ENCODE results near the gene MPO. TPM values are rescaled to one million over a fixed set of nuclear protein-coding genes. Genes with fewer than 3 reads are reported as not detected.

Gene MPO
- total and polyA plus RNA-seq, 2 donors (not counting 3 experiments of a cell fraction or from before 2014, with no cell fraction given) = not detected

DNA sequence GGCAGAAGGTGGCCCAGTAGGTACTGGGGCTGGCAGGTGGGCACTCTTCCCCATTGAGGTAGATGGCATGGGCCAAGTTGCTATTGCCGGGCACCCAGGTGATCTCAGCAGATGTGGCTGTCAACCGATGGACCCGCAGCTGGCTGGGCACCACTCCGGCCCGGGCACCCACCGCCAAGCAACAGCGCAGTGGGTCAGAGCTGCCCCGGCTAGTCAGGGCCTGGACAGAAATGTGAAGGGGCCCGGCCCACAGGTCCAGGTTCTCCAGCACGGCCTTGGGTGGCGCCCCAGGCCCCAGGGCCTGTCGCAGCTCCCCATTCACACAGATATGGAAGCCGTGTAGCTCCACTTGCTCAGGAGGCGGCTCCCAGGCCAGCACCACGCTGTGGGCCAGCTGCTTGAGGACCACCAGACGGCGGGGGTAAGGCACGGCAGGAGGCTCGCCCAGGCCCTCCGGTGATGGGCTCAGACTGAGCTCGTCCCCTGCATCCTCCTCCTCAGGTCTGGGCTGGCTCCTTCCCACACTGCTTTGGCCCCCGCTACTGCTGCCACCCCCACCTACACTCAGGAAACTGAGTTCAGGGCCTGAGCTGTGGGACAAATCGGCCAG, 31.4 kb upstream of the MPO start:
- H3K27ac ChIP-seq (ENCODE audit: insufficient read depth, low read depth, low read length) = no peak overlapping the region
- no peak overlapping the region for H3K4me2 ChIP-seq (ENCODE audit: insufficient read depth, low read length)
- H3K9me1 ChIP-seq (replicated peaks; ENCODE audit: control insufficient read depth, extremely low read depth, insufficient read depth, low read length) = no peaks in the 10 kb centered on the region
- H3K9ac ChIP-seq (replicated peaks; ENCODE audit: extremely low read depth, insufficient read depth, low read length) = no peak overlapping the region
- no peak overlapping the region for H3K4me3 ChIP-seq (replicated peaks in 1 of 3; ENCODE audit: insufficient read depth in 1 of 3, low read depth in 1 of 3, low read length in 3 of 3)
- no peaks in the 10 kb centered on the region for H3K79me2 ChIP-seq (ENCODE audit: control insufficient read depth, insufficient read depth, low read length)
- ChIA-PET POLR2A (no interaction called here), CTCF (interaction anchor here (0.7 kb wide), 1 partner anchor 8 kb away, joined by 3 read pairs; no protein-coding TSS in a partner anchor)
- H2AFZ ChIP-seq (ENCODE audit: low read depth, low read length) = no peak overlapping the region
- FAIRE-seq (no peak), DNase-seq (ENCODE audit: low read depth, low spot score) (no peak)
- dilution Hi-C loops (cut with MboI; ENCODE audit: extremely low pct_ligation_motif_present, low sequenced_read_pairs) = no loop called here
- BruUV-seq (replicated peaks) = no TSS peak
- H3K4me1 ChIP-seq (ENCODE audit: control insufficient read depth, extremely low read depth, insufficient read depth, low read length) = no peaks in the 10 kb centered on the region
- no peaks in the 10 kb centered on the region for H3K27me3 ChIP-seq (ENCODE audit: control insufficient read depth in 2 of 2, insufficient read depth in 2 of 2, low read length in 2 of 2)
- H4K20me1 ChIP-seq (replicated peaks; ENCODE audit: control insufficient read depth, extremely low read depth, insufficient read depth, low read length) = no peaks in the 10 kb centered on the region
- intact Hi-C loops (cut with micrococcal nuclease) = no loop called here
- TF ChIP-seq POLR2AphosphoS5 (IDR thresholded peaks at IDR 0.05; ENCODE audit: insufficient read depth, low read depth, low read length) (no peak), GATA2 (IDR thresholded peaks at IDR 0.05; ENCODE audit: insufficient read depth, insufficient read length, low read depth, low read length) (no peak), EZH2 (IDR thresholded peaks at IDR 0.05; ENCODE audit: borderline replicate concordance, low read depth, low read length, severe bottlenecking) (no peak)
- TF ChIP-seq, protein P1, sequence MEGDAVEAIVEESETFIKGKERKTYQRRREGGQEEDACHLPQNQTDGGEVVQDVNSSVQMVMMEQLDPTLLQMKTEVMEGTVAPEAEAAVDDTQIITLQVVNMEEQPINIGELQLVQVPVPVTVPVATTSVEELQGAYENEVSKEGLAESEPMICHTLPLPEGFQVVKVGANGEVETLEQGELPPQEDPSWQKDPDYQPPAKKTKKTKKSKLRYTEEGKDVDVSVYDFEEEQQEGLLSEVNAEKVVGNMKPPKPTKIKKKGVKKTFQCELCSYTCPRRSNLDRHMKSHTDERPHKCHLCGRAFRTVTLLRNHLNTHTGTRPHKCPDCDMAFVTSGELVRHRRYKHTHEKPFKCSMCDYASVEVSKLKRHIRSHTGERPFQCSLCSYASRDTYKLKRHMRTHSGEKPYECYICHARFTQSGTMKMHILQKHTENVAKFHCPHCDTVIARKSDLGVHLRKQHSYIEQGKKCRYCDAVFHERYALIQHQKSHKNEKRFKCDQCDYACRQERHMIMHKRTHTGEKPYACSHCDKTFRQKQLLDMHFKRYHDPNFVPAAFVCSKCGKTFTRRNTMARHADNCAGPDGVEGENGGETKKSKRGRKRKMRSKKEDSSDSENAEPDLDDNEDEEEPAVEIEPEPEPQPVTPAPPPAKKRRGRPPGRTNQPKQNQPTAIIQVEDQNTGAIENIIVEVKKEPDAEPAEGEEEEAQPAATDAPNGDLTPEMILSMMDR (IDR thresholded peaks at IDR 0.05; ENCODE audit: extremely low read depth in 1 of 2, insufficient read depth in 1 of 2, low read depth in 1 of 2, low read length in 2 of 2) = no peak
- no peaks in the 10 kb centered on the region for H3K36me3 ChIP-seq (ENCODE audit: control insufficient read depth in 2 of 2, extremely low read depth in 1 of 2, insufficient read depth in 2 of 2, low read length in 2 of 2)
- no peaks in the 10 kb centered on the region for H3K9me3 ChIP-seq (replicated peaks; ENCODE audit: control insufficient read depth, insufficient read depth, low read length)

DNA sequence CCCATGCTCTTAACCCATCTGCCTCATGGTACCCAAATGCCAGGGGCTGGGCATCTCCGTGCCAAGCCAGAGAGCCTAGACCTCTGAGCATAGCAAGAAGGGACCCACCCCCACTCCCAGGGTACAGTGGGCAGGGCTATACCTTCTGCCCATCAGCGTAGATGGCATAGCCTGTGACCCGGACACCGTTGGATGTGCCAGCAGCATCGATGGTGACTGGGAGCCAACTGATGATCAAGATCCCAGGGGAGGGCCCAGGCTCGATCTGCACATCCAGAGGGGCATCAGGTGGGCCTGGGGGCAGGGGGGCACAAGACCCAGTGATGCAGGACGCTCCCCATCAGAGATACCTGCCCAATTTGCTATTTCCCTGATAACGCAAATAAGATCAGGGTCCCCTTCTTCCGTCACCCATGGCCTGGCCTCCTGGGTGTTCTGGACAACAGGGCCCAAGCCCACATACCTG, 30.7 kb upstream of the MPO start:
- intact Hi-C loops (cut with micrococcal nuclease) = no loop called here
- no peaks in the 10 kb centered on the region for H3K9me1 ChIP-seq (replicated peaks; ENCODE audit: control insufficient read depth, extremely low read depth, insufficient read depth, low read length)
- POLR2A ChIA-PET = no interaction called here

More for the DNA sequence above, 30.7 kb upstream of the MPO start:
- CTCF ChIA-PET = interaction anchor here (0.7 kb wide), 1 partner anchor 8 kb away, joined by 3 read pairs; no protein-coding TSS in a partner anchor
- H3K9me3 ChIP-seq (replicated peaks; ENCODE audit: control insufficient read depth, insufficient read depth, low read length) = no peaks in the 10 kb centered on the region
- no peaks in the 10 kb centered on the region for H3K4me1 ChIP-seq (ENCODE audit: control insufficient read depth, extremely low read depth, insufficient read depth, low read length)
- no peak overlapping the region for H3K4me3 ChIP-seq (replicated peaks in 1 of 3; ENCODE audit: insufficient read depth in 1 of 3, low read depth in 1 of 3, low read length in 3 of 3)
- no TSS peak for BruUV-seq (replicated peaks)
- H2AFZ ChIP-seq (ENCODE audit: low read depth, low read length) = no peak overlapping the region
- dilution Hi-C loops (cut with MboI; ENCODE audit: extremely low pct_ligation_motif_present, low sequenced_read_pairs) = no loop called here
- TF ChIP-seq, protein P1 (IDR thresholded peaks at IDR 0.05; ENCODE audit: extremely low read depth in 1 of 2, insufficient read depth in 1 of 2, low read depth in 1 of 2, low read length in 2 of 2) = no peak
- TF ChIP-seq, protein P2, sequence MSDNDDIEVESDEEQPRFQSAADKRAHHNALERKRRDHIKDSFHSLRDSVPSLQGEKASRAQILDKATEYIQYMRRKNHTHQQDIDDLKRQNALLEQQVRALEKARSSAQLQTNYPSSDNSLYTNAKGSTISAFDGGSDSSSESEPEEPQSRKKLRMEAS (IDR thresholded peaks at IDR 0.05; ENCODE audit: insufficient read depth, insufficient read length) = no peak
- TF ChIP-seq JUN (IDR thresholded peaks at IDR 0.05; ENCODE audit: borderline replicate concordance, insufficient read depth, insufficient read length, low read depth) (no peak), MYC (IDR thresholded peaks at IDR 0.05; ENCODE audit: low read depth, low read length) (no peak), POLR2A (IDR thresholded peaks at IDR 0.05; ENCODE audit: low read depth, low read length) (no peak), EZH2 (IDR thresholded peaks at IDR 0.05; ENCODE audit: borderline replicate concordance, low read depth, low read length, severe bottlenecking) (no peak), FOS (IDR thresholded peaks at IDR 0.05; ENCODE audit: borderline replicate concordance, insufficient read depth, low read length) (no peak), POLR2AphosphoS5 (IDR thresholded peaks at IDR 0.05; ENCODE audit: insufficient read depth, low read depth, low read length) (no peak), GATA2 (IDR thresholded peaks at IDR 0.05; ENCODE audit: insufficient read depth, insufficient read length, low read depth, low read length) (no peak)
- no peaks in the 10 kb centered on the region for H3K79me2 ChIP-seq (ENCODE audit: control insufficient read depth, insufficient read depth, low read length)
- no peak overlapping the region for H3K9ac ChIP-seq (replicated peaks; ENCODE audit: extremely low read depth, insufficient read depth, low read length)
- H3K27ac ChIP-seq (ENCODE audit: insufficient read depth, low read depth, low read length) = no peak overlapping the region
- FAIRE-seq (no peak), DNase-seq (ENCODE audit: low read depth, low spot score) (no peak)
- H3K27me3 ChIP-seq (ENCODE audit: control insufficient read depth in 2 of 2, insufficient read depth in 2 of 2, low read length in 2 of 2) = no peaks in the 10 kb centered on the region
- no peaks in the 10 kb centered on the region for H3K36me3 ChIP-seq (ENCODE audit: control insufficient read depth in 2 of 2, extremely low read depth in 1 of 2, insufficient read depth in 2 of 2, low read length in 2 of 2)
- H4K20me1 ChIP-seq (replicated peaks; ENCODE audit: control insufficient read depth, extremely low read depth, insufficient read depth, low read length) = no peaks in the 10 kb centered on the region
- H3K4me2 ChIP-seq (ENCODE audit: insufficient read depth, low read length) = no peak overlapping the region

Data from endothelial cell of umbilical vein (primary cell).